Liver (tissue), 9 donors: ENCODE results near the gene EHBP1. TPM values are rescaled to one million over a fixed set of nuclear protein-coding genes. Genes with fewer than 3 reads are reported as not detected.

Source experiments
- DNase-seq: peaks from one replicate; pipeline ENCODE4 v3.0.0-alpha.2; 2017; ENCODE audit warnings: low spot score
- H3K27ac ChIP-seq, 2 donors: one replicate each; pipeline ENCODE4 v1.7.0; 2013; ENCODE audit warnings: inconsistent platforms in 2 of 2, low read length in 2 of 2, control low read depth in 1 of 2, low read depth in 1 of 2, mild to moderate bottlenecking in 1 of 2
- H3K27me3 ChIP-seq, 4 donors: one replicate each; pipeline versions ENCODE4 v1.6.1 to v1.7.0; 2013; ENCODE audit warnings: low read length in 3 of 4, inconsistent platforms in 1 of 4, mild to moderate bottlenecking in 1 of 4, moderate library complexity in 1 of 4; ENCODE audit not compliant: control insufficient read depth in 4 of 4, insufficient read depth in 4 of 4
- H3K36me3 ChIP-seq, 4 donors: one replicate each; pipeline versions ENCODE4 v1.6.1 to v1.7.0; 2013; ENCODE audit warnings: low read length in 3 of 4, mild to moderate bottlenecking in 3 of 4, low read depth in 1 of 4, moderate library complexity in 1 of 4; ENCODE audit not compliant: control insufficient read depth in 4 of 4, insufficient read depth in 3 of 4
- H3K4me1 ChIP-seq, 4 donors: one replicate each; pipeline versions ENCODE4 v1.6.1 to v1.7.0; 2013; ENCODE audit warnings: low read length in 3 of 4, mild to moderate bottlenecking in 3 of 4, moderate library complexity in 1 of 4; ENCODE audit not compliant: control insufficient read depth in 4 of 4, insufficient read depth in 4 of 4
- H3K4me3 ChIP-seq, 3 donors: one replicate each; pipeline versions ENCODE4 v1.6.1 to v1.7.0; 2013; ENCODE audit warnings: low read length in 3 of 3, control low read depth in 1 of 3, low read depth in 1 of 3, mild to moderate bottlenecking in 1 of 3
- H3K9ac ChIP-seq, 2 donors: one replicate each; pipeline ENCODE4 v1.7.0; 2013; ENCODE audit warnings: low read length in 2 of 2, mild to moderate bottlenecking in 2 of 2, moderate library complexity in 2 of 2, control low read depth in 1 of 2, low read depth in 1 of 2
- H3K9me3 ChIP-seq, 4 donors: one replicate each; pipeline versions ENCODE4 v1.6.1 to v1.7.0; 2013; ENCODE audit warnings: low read length in 3 of 4; ENCODE audit not compliant: control insufficient read depth in 4 of 4
- ATF3 ChIP-seq: IDR thresholded peaks from 2 replicates; pipeline ENCODE4 v1.6.1; 2016; ENCODE audit warnings: antibody characterized with exemption
- EGR1 ChIP-seq, 2 donors: IDR thresholded peaks; 2 replicates each; pipeline ENCODE4 v1.6.1; 2016 to 2018; ENCODE audit warnings: antibody characterized with exemption in 2 of 2, low read depth in 2 of 2
- FOXA1 ChIP-seq: IDR thresholded peaks from 2 replicates; pipeline ENCODE4 v1.6.1; 2016; ENCODE audit warnings: antibody characterized with exemption
- FOXA2 ChIP-seq: IDR thresholded peaks from 2 replicates; pipeline ENCODE4 v1.6.1; 2016; ENCODE audit warnings: antibody characterized with exemption
- GABPA ChIP-seq, 2 donors: IDR thresholded peaks in 1 of 2; conservative IDR thresholded peaks in 1 of 2; 2 replicates each; pipeline ENCODE4 v1.6.1; 2016; ENCODE audit warnings: antibody characterized with exemption in 2 of 2, mild to moderate bottlenecking in 1 of 2, moderate library complexity in 1 of 2
- HNF4G ChIP-seq: IDR thresholded peaks from 2 replicates; pipeline ENCODE4 v1.6.1; 2016; ENCODE audit warnings: antibody characterized with exemption
- JUND ChIP-seq, 2 donors: IDR thresholded peaks; 2 replicates each; pipeline ENCODE4 v1.6.1; 2016; ENCODE audit warnings: antibody characterized with exemption in 2 of 2
- MAX ChIP-seq: IDR thresholded peaks from 2 replicates; pipeline ENCODE4 v1.6.1; 2016; ENCODE audit warnings: antibody characterized with exemption
- NR2F2 ChIP-seq: IDR thresholded peaks from 2 replicates; pipeline ENCODE4 v1.6.1; 2016; ENCODE audit warnings: antibody characterized with exemption
- RAD21 ChIP-seq, 2 donors: IDR thresholded peaks; 2 replicates each; pipeline ENCODE4 v1.6.1; 2016; ENCODE audit warnings: antibody characterized with exemption in 2 of 2, mild to moderate bottlenecking in 2 of 2
- REST ChIP-seq: IDR thresholded peaks from 2 replicates; pipeline ENCODE4 v1.6.1; 2016; ENCODE audit warnings: antibody characterized with exemption, mild to moderate bottlenecking
- RXRA ChIP-seq, 2 donors: IDR thresholded peaks; 2 replicates each; pipeline ENCODE4 v1.6.1; 2017 to 2018; ENCODE audit warnings: antibody characterized with exemption in 2 of 2, mild to moderate bottlenecking in 1 of 2
- TAF1 ChIP-seq: conservative IDR thresholded peaks from 2 replicates; pipeline ENCODE4 v1.6.1; 2016; ENCODE audit warnings: antibody characterized with exemption, mild to moderate bottlenecking
- YY1 ChIP-seq: IDR thresholded peaks from 2 replicates; pipeline ENCODE4 v1.6.1; 2016; ENCODE audit warnings: antibody characterized with exemption, mild to moderate bottlenecking
- WGBS: extraction: QIAGEN DNeasy Blood & Tissue Kit; methylation state at CpG from one replicate; pipeline ENCODE4 v1.1.7; 2013; 5-methylcytosine and 5-hydroxymethylcytosine counted together
- polyA plus RNA-seq, 2 donors: library from polyadenylated mRNA; stranded (reverse) in 1 of 2; unstranded in 1 of 2; fragments of 200-250 nt in 1 of 2; fragments of >200 nt in 1 of 2; fragmentation: Nextera tagmentation in 1 of 2; extraction: Ambion mirVana in 1 of 2; gene quantifications; one replicate each; pipeline versions ENCODE4 v1.2.1 to v1.2.3, GENCODE V29; 2013 to 2015
- total RNA-seq, 2 donors: library from RNA; depleted of rRNA; stranded (reverse); fragments of >200 nt; gene quantifications; one replicate each; pipeline ENCODE4 v1.2.3, GENCODE V29; 2014
- TF ChIP-seq, protein P1 (sequence below): IDR thresholded peaks from 2 replicates; pipeline ENCODE4 v1.6.1; 2016; ENCODE audit warnings: antibody characterized with exemption
- donor health status: healthy.
- donor health status: healthy.
- donor health status: healthy.
- donor health status: healthy.
- donor health status: healthy.

Gene EHBP1
- total and polyA plus RNA-seq, 4 donors: 16.6 to 85.8 (median 24.4) TPM

GRCh38 chr2:63053889-63054602 is 348.5 kb downstream of the EHBP1 start (continued):
- TF ChIP-seq TAF1: no peak

GRCh38 chr2:63054841-63055225 is 349.3 kb downstream of the EHBP1 start:
- TF ChIP-seq REST (no peak), NR2F2 (no peak), HNF4G (no peak), RXRA (IDR thresholded peaks at IDR 0.05) (no peak), FOXA1 (no peak), EGR1 (IDR thresholded peaks at IDR 0.05; ENCODE audit: low read depth in 2 of 2) (no peak), JUND (IDR thresholded peaks at IDR 0.05) (no peak), YY1 (no peak), RAD21 (IDR thresholded peaks at IDR 0.05) (no peak), FOXA2 (no peak), ATF3 (no peak), MAX (no peak), GABPA (IDR thresholded peaks at IDR 0.05 in 1 of 2, conservative IDR thresholded peaks at IDR 0.05 in 1 of 2) (no peak)
- TF ChIP-seq, protein P1, sequence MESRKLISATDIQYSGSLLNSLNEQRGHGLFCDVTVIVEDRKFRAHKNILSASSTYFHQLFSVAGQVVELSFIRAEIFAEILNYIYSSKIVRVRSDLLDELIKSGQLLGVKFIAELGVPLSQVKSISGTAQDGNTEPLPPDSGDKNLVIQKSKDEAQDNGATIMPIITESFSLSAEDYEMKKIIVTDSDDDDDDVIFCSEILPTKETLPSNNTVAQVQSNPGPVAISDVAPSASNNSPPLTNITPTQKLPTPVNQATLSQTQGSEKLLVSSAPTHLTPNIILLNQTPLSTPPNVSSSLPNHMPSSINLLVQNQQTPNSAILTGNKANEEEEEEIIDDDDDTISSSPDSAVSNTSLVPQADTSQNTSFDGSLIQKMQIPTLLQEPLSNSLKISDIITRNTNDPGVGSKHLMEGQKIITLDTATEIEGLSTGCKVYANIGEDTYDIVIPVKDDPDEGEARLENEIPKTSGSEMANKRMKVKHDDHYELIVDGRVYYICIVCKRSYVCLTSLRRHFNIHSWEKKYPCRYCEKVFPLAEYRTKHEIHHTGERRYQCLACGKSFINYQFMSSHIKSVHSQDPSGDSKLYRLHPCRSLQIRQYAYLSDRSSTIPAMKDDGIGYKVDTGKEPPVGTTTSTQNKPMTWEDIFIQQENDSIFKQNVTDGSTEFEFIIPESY: no peak
- WGBS: 26% methylated on average over 7 of the region's 7 CpGs
- peaks cover 25 to 66% (median 47%) of the 10 kb centered on the region in 4 donors for H3K4me1 ChIP-seq

More at GRCh38 chr2:63054841-63055225, 349.3 kb downstream of the EHBP1 start:
- no peak overlapping the region for H3K9ac ChIP-seq
- H3K9me3 ChIP-seq: peaks cover 0 to 33% (median 4%) of the 10 kb centered on the region in 4 donors
- H3K27me3 ChIP-seq: peaks cover 11 to 41% (median 18%) of the 10 kb centered on the region in 4 donors
- H3K36me3 ChIP-seq: no peaks in the 10 kb centered on the region
- H3K4me3 ChIP-seq: peak overlapping the region in 1 of 3 donors; percentile 3
- H3K27ac ChIP-seq: no peak overlapping the region
- DNase-seq: no peak
